A673 (cell line): ENCODE results near the gene MAGEB10. TPM values are rescaled to one million over a fixed set of nuclear protein-coding genes. Genes with fewer than 3 reads are reported as not detected.

Experiments used
- BruUV-seq: library from RNA; stranded (reverse); fragments of 400-500 nt; replicated peaks from 2 replicates; lab custom pipeline; 2021; lab: Mats Ljungman, UMichigan
- CTCF ChIA-PET: fragments of 300-600 bp; sonication (Branson Sonifier 250); formaldehyde crosslinking; loops from one replicate; lab custom pipeline; 2022; ENCODE audit warnings: antibody characterized with exemption; lab: Charles Lee
- POLR2A ChIA-PET: fragments of 300-600 bp; sonication (Branson Sonifier 250); formaldehyde crosslinking; loops from one replicate; lab custom pipeline; 2022; ENCODE audit warnings: antibody characterized with exemption; ENCODE audit not compliant: low non-redundant PET; lab: Charles Lee
- DNase-seq: peaks from one replicate; pipeline ENCODE4 v3.0.0-alpha.2; 2015; ENCODE audit warnings: low spot score
- H3K27ac ChIP-seq: fragments of 200-600 bp; sonication (generic); 2 replicates; pipeline ENCODE4 v1.5.1; 2016; ENCODE audit warnings: mixed run types, low read depth, mild to moderate bottlenecking, mixed read lengths, antibody characterized with exemption, low read length; ENCODE audit not compliant: poor library complexity, severe bottlenecking
- H3K27me3 ChIP-seq: fragments of 200-600 bp; sonication (generic); replicated peaks from 2 replicates; pipeline ENCODE4 v1.6.1; 2017; ENCODE audit warnings: mixed run types, low read depth, mild to moderate bottlenecking, mixed read lengths, antibody characterized with exemption, low read length; ENCODE audit not compliant: insufficient read depth, poor library complexity
- H3K36me3 ChIP-seq: fragments of 200-600 bp; sonication (generic); 2 replicates; pipeline ENCODE4 v1.6.1; 2016; ENCODE audit warnings: mixed run types, mild to moderate bottlenecking, mixed read lengths, antibody characterized with exemption, low read length; ENCODE audit not compliant: insufficient read depth, poor library complexity, severe bottlenecking
- H3K4me1 ChIP-seq: fragments of 200-600 bp; sonication (generic); 2 replicates; pipeline ENCODE4 v1.6.1; 2017; ENCODE audit warnings: mixed run types, mild to moderate bottlenecking, mixed read lengths, antibody characterized with exemption, low read length; ENCODE audit not compliant: insufficient read depth, poor library complexity, severe bottlenecking
- H3K4me3 ChIP-seq: fragments of 200-600 bp; sonication (generic); 2 replicates; pipeline ENCODE4 v1.5.1; 2016; ENCODE audit warnings: low read depth, mixed run types, mild to moderate bottlenecking, mixed read lengths, low read length; ENCODE audit not compliant: poor library complexity, severe bottlenecking
- H3K9me3 ChIP-seq: fragments of 200-600 bp; sonication (generic); 2 replicates; pipeline ENCODE4 v1.6.1; 2016; ENCODE audit warnings: mixed run types, low read depth, mild to moderate bottlenecking, mixed read lengths, antibody characterized with exemption, low read length; ENCODE audit not compliant: poor library complexity, severe bottlenecking
- CTCF ChIP-seq: fragments of 300-800, 200-600 bp; sonication (generic); conservative IDR thresholded peaks from 2 replicates; pipeline ENCODE4 v1.5.1; 2017; ENCODE audit warnings: low read depth, mild to moderate bottlenecking, antibody characterized with exemption, low read length, moderate library complexity, mixed read lengths
- EZH2 ChIP-seq: fragments of 200-600 bp; sonication (generic); IDR thresholded peaks from 2 replicates; pipeline ENCODE4 v1.6.1; 2017; ENCODE audit warnings: borderline replicate concordance, low read depth, mild to moderate bottlenecking, mixed read lengths, antibody characterized with exemption, low read length; ENCODE audit not compliant: poor library complexity, severe bottlenecking
- intact Hi-C: fragments of 100-400 bp; cut with micrococcal nuclease; formaldehyde crosslinking; loops from one replicate; pipeline ENCODE4 v1.10.0; 2022; ENCODE audit not compliant: unreplicated experiment
- total RNA-seq: library from RNA; stranded (reverse); gene quantifications from 2 replicates; pipeline ENCODE4 v1.2.3, GENCODE V29; 2021

Gene MAGEB10
- total RNA-seq, 1 experiment from 2014 or later = not detected

- CTCF ChIA-PET = no interaction called here
- no TSS peak for BruUV-seq
- intact Hi-C loops = no loop called here
- Histone ChIP-seq H3K36me3 (no peaks in the 10 kb centered on the region), H3K9me3 (no peaks in the 10 kb centered on the region), H3K27me3 (no peaks in the 10 kb centered on the region), H3K4me1 (no peaks in the 10 kb centered on the region), H3K4me3 (no peak overlapping the region), H3K27ac (no peak overlapping the region)
- TF ChIP-seq CTCF (no peak), EZH2 (no peak)
- no peak for DNase-seq
- POLR2A ChIA-PET = no interaction called here
Observed at GRCh38 chrX:27842859-27843258, 35.1 kb downstream of the MAGEB10 start.

GRCh38 chrX:27860337-27860736 is 52.5 kb downstream of the MAGEB10 start:
- Histone ChIP-seq H3K27ac (no peak overlapping the region), H3K4me3 (no peak overlapping the region), H3K27me3 (no peaks in the 10 kb centered on the region), H3K36me3 (no peaks in the 10 kb centered on the region), H3K4me1 (no peaks in the 10 kb centered on the region), H3K9me3 (no peaks in the 10 kb centered on the region)
- ChIA-PET POLR2A (no interaction called here), CTCF (no interaction called here)
- TF ChIP-seq CTCF (no peak), EZH2 (no peak)
- no peak for DNase-seq
- BruUV-seq = no TSS peak
- intact Hi-C loops = no loop called here

GRCh38 chrX:27863809-27864208 is 56.0 kb downstream of the MAGEB10 start:
- Histone ChIP-seq H3K36me3 (no peaks in the 10 kb centered on the region), H3K9me3 (no peaks in the 10 kb centered on the region), H3K27me3 (peaks cover 4% of the 10 kb centered on the region), H3K27ac (no peak overlapping the region), H3K4me3 (no peak overlapping the region), H3K4me1 (no peaks in the 10 kb centered on the region)
- POLR2A ChIA-PET = no interaction called here
- intact Hi-C loops = no loop called here
- no peak for DNase-seq
- CTCF ChIA-PET = no interaction called here
- BruUV-seq = no TSS peak
- TF ChIP-seq EZH2 (no peak), CTCF (no peak)

Other genes starting within 250 kb of the MAGEB10 start
- not detected in 2 replicates for gene DCAF8L2, start 217.6 kb upstream of the MAGEB10 start, total RNA-seq
- not detected in 2 replicates for gene DCAF8L1, start 173.5 kb downstream of the MAGEB10 start, total RNA-seq